HepG2 (cell line): Measurements from ENCODE around the gene TM4SF1. TPM values are rescaled to one million over a fixed set of nuclear protein-coding genes. Genes with fewer than 3 reads are reported as not detected.
A peak's percentile ranks its signal among the peaks of the same experiment; 100 is the strongest.

Source experiments
- KDM6A ChIP-seq: IDR thresholded peaks from 2 replicates; pipeline ENCODE4 v1.6.1; 2016; ENCODE audit warnings: low read depth
- NR2C2 ChIP-seq: sonication (generic); formaldehyde crosslinking; IDR thresholded peaks from 2 replicates; pipeline ENCODE4 v1.4.0; 2020; ENCODE audit warnings: missing genetic modification reagents, mild to moderate bottlenecking, moderate library complexity, borderline replicate concordance
- ZMYM4 ChIP-seq: sonication (generic); formaldehyde crosslinking; IDR thresholded peaks from 2 replicates; pipeline ENCODE4 v1.8.1; 2023; ENCODE audit warnings: mild to moderate bottlenecking, missing genetic modification reagents
- ZNF615 ChIP-seq: sonication (generic); formaldehyde crosslinking; IDR thresholded peaks from 2 replicates; pipeline ENCODE4 v1.5.0; 2020; ENCODE audit warnings: mild to moderate bottlenecking, missing genetic modification reagents, borderline replicate concordance
- polyA plus RNA-seq, 8 experiments: library from polyadenylated mRNA; depleted of rRNA in 3 of 8; stranded (reverse) in 7 of 8; unstranded in 1 of 8; fragments of >200 nt; fragmentation: Illumina TruSeq in 4 of 8; extraction: Trizol in 4 of 8; gene quantifications; 2 replicates each; pipeline versions ENCODE4 v1.2.1 to v1.2.3, GENCODE V29; 2011 to 2016; ENCODE audit warnings: low read depth in 4 of 8, missing spikeins in 1 of 8, mixed read lengths in 1 of 8; ENCODE audit not compliant: insufficient read depth in 1 of 8
- total RNA-seq, 5 experiments: library from RNA; depleted of rRNA; stranded (reverse); fragments of >200 nt; fragmentation: Illumina TruSeq; extraction: Trizol; gene quantifications; 2 replicates each; pipeline ENCODE4 v1.2.3, GENCODE V29; 2016; ENCODE audit warnings: low read depth in 1 of 5
- TF ChIP-seq, protein P1 (sequence below): IDR thresholded peaks from 2 replicates; pipeline ENCODE4 v1.4.0; 2020; ENCODE audit warnings: mild to moderate bottlenecking, missing genetic modification reagents
- TF ChIP-seq, protein P2 (sequence below), 2 experiments: sonication (generic) in 1 of 2; formaldehyde crosslinking in 1 of 2; IDR thresholded peaks; 2 replicates each; pipeline versions ENCODE4 v1.5.1 to v1.6.1; 2011 to 2020; ENCODE audit warnings: borderline replicate concordance in 1 of 2, low read depth in 1 of 2, low read length in 1 of 2, mild to moderate bottlenecking in 1 of 2, missing genetic modification reagents in 1 of 2, moderate library complexity in 1 of 2
- TF ChIP-seq, protein P3 (sequence below): sonication (generic); formaldehyde crosslinking; IDR thresholded peaks from 2 replicates; pipeline ENCODE4 v1.4.0; 2020; ENCODE audit warnings: missing genetic modification reagents, borderline replicate concordance
- TF ChIP-seq, protein P4 (sequence below), 2 experiments: fragments of 450-650 bp in 1 of 2; sonication (generic) in 1 of 2; formaldehyde crosslinking in 1 of 2; IDR thresholded peaks; 2 replicates each; pipeline versions ENCODE4 v1.6.1 to v1.8.0; 2016 to 2022; ENCODE audit warnings: antibody characterized with exemption in 1 of 2, mild to moderate bottlenecking in 1 of 2, missing genetic modification reagents in 1 of 2

TM4SF1 gene
- total and polyA plus RNA-seq, 2 of the 13 experiments (the other 11 are each of a cell fraction or from before 2014, with no cell fraction given): 431 to 1,359 TPM

DNA sequence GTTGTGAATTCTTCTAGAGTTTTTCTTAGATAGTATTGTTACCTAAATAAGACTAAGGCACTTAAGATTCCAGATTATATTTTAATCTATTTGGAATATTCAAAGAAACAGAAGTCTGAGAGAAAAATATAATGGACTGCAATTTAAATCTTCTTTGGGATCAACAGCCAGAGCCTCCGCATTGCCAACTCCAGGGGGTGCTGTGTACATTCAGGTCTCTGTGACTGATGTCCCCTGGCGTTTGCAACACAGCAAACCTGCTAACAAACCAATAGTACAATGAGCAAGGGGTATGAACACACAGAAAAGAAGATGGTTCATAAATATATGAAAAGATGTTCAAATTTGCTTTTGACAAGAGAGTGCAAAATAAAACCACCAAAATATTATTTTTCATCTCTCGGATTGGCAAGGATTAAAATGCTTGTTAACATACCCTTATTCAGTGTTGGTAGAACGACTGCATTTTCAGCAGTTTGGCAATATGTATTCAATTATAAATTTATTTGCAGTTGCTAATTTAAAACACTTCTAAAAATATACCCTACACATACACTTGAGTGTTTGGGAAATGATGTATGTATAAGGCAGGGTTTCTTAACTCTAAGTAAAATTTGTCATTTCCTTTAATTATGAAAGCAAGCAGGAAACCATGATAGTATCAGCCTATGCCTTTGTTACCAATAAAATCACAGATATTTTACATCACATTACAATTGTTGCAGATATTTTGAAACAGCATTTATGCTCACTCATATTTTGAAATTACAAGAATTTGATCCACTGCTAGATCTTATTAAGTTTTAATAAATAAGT, 16.1 kb upstream of the TM4SF1 start (continued):
- TF ChIP-seq, protein P1, sequence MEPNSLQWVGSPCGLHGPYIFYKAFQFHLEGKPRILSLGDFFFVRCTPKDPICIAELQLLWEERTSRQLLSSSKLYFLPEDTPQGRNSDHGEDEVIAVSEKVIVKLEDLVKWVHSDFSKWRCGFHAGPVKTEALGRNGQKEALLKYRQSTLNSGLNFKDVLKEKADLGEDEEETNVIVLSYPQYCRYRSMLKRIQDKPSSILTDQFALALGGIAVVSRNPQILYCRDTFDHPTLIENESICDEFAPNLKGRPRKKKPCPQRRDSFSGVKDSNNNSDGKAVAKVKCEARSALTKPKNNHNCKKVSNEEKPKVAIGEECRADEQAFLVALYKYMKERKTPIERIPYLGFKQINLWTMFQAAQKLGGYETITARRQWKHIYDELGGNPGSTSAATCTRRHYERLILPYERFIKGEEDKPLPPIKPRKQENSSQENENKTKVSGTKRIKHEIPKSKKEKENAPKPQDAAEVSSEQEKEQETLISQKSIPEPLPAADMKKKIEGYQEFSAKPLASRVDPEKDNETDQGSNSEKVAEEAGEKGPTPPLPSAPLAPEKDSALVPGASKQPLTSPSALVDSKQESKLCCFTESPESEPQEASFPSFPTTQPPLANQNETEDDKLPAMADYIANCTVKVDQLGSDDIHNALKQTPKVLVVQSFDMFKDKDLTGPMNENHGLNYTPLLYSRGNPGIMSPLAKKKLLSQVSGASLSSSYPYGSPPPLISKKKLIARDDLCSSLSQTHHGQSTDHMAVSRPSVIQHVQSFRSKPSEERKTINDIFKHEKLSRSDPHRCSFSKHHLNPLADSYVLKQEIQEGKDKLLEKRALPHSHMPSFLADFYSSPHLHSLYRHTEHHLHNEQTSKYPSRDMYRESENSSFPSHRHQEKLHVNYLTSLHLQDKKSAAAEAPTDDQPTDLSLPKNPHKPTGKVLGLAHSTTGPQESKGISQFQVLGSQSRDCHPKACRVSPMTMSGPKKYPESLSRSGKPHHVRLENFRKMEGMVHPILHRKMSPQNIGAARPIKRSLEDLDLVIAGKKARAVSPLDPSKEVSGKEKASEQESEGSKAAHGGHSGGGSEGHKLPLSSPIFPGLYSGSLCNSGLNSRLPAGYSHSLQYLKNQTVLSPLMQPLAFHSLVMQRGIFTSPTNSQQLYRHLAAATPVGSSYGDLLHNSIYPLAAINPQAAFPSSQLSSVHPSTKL (CRISPR knock-in tag): peak; percentile 50; the same call in 1 of the 2 replicates
- TF ChIP-seq ZNF615 (CRISPR knock-in tag): no peak
- TF ChIP-seq, protein P2, sequence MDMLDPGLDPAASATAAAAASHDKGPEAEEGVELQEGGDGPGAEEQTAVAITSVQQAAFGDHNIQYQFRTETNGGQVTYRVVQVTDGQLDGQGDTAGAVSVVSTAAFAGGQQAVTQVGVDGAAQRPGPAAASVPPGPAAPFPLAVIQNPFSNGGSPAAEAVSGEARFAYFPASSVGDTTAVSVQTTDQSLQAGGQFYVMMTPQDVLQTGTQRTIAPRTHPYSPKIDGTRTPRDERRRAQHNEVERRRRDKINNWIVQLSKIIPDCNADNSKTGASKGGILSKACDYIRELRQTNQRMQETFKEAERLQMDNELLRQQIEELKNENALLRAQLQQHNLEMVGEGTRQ (IDR thresholded peaks at IDR 0.05; ENCODE audit: low read depth, low read length): no peak
- TF ChIP-seq, protein P2 (CRISPR knock-in tag; IDR thresholded peaks at IDR 0.05; ENCODE audit: borderline replicate concordance): no peak
- TF ChIP-seq, protein P3, sequence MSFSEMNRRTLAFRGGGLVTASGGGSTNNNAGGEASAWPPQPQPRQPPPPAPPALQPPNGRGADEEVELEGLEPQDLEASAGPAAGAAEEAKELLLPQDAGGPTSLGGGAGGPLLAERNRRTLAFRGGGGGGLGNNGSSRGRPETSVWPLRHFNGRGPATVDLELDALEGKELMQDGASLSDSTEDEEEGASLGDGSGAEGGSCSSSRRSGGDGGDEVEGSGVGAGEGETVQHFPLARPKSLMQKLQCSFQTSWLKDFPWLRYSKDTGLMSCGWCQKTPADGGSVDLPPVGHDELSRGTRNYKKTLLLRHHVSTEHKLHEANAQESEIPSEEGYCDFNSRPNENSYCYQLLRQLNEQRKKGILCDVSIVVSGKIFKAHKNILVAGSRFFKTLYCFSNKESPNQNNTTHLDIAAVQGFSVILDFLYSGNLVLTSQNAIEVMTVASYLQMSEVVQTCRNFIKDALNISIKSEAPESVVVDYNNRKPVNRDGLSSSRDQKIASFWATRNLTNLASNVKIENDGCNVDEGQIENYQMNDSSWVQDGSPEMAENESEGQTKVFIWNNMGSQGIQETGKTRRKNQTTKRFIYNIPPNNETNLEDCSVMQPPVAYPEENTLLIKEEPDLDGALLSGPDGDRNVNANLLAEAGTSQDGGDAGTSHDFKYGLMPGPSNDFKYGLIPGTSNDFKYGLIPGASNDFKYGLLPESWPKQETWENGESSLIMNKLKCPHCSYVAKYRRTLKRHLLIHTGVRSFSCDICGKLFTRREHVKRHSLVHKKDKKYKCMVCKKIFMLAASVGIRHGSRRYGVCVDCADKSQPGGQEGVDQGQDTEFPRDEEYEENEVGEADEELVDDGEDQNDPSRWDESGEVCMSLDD (CRISPR knock-in tag): no peak
- TF ChIP-seq KDM6A (CRISPR knock-in tag): no peak
- TF ChIP-seq, protein P4, sequence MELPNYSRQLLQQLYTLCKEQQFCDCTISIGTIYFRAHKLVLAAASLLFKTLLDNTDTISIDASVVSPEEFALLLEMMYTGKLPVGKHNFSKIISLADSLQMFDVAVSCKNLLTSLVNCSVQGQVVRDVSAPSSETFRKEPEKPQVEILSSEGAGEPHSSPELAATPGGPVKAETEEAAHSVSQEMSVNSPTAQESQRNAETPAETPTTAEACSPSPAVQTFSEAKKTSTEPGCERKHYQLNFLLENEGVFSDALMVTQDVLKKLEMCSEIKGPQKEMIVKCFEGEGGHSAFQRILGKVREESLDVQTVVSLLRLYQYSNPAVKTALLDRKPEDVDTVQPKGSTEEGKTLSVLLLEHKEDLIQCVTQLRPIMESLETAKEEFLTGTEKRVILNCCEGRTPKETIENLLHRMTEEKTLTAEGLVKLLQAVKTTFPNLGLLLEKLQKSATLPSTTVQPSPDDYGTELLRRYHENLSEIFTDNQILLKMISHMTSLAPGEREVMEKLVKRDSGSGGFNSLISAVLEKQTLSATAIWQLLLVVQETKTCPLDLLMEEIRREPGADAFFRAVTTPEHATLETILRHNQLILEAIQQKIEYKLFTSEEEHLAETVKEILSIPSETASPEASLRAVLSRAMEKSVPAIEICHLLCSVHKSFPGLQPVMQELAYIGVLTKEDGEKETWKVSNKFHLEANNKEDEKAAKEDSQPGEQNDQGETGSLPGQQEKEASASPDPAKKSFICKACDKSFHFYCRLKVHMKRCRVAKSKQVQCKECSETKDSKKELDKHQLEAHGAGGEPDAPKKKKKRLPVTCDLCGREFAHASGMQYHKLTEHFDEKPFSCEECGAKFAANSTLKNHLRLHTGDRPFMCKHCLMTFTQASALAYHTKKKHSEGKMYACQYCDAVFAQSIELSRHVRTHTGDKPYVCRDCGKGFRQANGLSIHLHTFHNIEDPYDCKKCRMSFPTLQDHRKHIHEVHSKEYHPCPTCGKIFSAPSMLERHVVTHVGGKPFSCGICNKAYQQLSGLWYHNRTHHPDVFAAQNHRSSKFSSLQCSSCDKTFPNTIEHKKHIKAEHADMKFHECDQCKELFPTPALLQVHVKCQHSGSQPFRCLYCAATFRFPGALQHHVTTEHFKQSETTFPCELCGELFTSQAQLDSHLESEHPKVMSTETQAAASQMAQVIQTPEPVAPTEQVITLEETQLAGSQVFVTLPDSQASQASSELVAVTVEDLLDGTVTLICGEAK (IDR thresholded peaks at IDR 0.05): no peak
- TF ChIP-seq, protein P4 (CRISPR knock-in tag; IDR thresholded peaks at IDR 0.05): no peak
- TF ChIP-seq ZMYM4 (CRISPR knock-in tag): peak; percentile 67; the same call in 1 of the 2 replicates
- TF ChIP-seq NR2C2 (CRISPR knock-in tag): no peak
